Omental fat pad (tissue), 4 donors: ENCODE data around the gene TMEM79. TPM values are rescaled to one million over a fixed set of nuclear protein-coding genes. Genes with fewer than 3 reads are reported as not detected.

Experiments
- ATAC-seq: fragments of 150-250 bp; one replicate; pipeline ENCODE4 v1.9.1; 2016; ENCODE audit warnings: mild to moderate bottlenecking, moderate library complexity; ENCODE audit not compliant: low FRiP score
- DNase-seq: peaks from one replicate; pipeline ENCODE4 v3.0.0-alpha.2; 2019; ENCODE audit warnings: low spot score
- total RNA-seq, 4 donors: library from RNA; depleted of rRNA; stranded (reverse); fragments of >200 nt; gene quantifications; one replicate each; pipeline ENCODE4 v1.1.0, GENCODE V29; 2016
- TF ChIP-seq, protein P1 (sequence below), 3 donors: fragments of 450-650 bp; IDR thresholded peaks; one replicate each; pipeline ENCODE4 v1.5.1; 2016 to 2017; ENCODE audit warnings: antibody characterized with exemption in 3 of 3, mild to moderate bottlenecking in 3 of 3, moderate library complexity in 2 of 3

Gene TMEM79
- total RNA-seq, 4 donors from 2014 or later, result 1.3 to 4.3 (median 1.4) TPM

DNA sequence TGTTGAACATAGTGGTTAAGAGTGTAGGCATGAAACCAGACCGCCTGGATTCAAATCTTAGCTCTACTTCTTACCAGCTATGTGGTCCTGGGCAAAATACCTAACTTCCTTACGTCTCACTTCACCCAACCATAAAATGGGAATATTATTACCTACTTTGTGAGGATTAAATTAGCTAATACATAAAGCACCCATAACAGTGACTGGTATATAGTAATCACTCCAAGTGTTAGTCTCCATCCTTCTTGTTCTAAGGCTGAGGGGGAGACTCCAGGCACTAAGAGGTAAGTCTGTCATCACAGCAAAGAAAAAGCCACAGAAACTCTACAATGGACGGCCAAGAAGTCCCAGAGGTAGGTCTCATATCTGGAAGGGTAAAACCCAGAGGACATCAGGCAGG lies 4.3 kb upstream of the TMEM79 start:
- DNase-seq (no peak), ATAC-seq (no peak)
- TF ChIP-seq, protein P1, sequence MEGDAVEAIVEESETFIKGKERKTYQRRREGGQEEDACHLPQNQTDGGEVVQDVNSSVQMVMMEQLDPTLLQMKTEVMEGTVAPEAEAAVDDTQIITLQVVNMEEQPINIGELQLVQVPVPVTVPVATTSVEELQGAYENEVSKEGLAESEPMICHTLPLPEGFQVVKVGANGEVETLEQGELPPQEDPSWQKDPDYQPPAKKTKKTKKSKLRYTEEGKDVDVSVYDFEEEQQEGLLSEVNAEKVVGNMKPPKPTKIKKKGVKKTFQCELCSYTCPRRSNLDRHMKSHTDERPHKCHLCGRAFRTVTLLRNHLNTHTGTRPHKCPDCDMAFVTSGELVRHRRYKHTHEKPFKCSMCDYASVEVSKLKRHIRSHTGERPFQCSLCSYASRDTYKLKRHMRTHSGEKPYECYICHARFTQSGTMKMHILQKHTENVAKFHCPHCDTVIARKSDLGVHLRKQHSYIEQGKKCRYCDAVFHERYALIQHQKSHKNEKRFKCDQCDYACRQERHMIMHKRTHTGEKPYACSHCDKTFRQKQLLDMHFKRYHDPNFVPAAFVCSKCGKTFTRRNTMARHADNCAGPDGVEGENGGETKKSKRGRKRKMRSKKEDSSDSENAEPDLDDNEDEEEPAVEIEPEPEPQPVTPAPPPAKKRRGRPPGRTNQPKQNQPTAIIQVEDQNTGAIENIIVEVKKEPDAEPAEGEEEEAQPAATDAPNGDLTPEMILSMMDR (IDR thresholded peaks at IDR 0.05), result no peak

DNA sequence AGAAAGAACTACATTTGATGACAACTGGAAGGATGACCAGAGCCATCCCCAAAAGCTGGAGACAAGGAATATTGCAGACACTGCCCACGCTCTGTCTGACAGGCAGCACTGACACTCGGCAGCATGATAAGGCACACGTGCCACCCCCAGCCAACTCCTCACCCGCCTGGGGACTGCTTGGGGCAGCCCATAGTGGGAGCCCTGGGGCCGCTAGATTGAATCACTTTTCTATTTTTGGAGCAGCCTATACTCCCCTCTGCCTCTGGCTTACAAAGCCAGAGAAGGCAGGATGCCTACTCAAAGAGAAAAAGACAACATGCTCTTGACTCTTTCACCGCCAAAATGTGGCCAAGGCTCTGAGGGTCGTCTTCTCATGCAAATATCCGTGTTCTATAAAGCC lies 2.8 kb upstream of the TMEM79 start:
- TF ChIP-seq, protein P1 (IDR thresholded peaks at IDR 0.05), result no peak
- no peak for ATAC-seq

DNA sequence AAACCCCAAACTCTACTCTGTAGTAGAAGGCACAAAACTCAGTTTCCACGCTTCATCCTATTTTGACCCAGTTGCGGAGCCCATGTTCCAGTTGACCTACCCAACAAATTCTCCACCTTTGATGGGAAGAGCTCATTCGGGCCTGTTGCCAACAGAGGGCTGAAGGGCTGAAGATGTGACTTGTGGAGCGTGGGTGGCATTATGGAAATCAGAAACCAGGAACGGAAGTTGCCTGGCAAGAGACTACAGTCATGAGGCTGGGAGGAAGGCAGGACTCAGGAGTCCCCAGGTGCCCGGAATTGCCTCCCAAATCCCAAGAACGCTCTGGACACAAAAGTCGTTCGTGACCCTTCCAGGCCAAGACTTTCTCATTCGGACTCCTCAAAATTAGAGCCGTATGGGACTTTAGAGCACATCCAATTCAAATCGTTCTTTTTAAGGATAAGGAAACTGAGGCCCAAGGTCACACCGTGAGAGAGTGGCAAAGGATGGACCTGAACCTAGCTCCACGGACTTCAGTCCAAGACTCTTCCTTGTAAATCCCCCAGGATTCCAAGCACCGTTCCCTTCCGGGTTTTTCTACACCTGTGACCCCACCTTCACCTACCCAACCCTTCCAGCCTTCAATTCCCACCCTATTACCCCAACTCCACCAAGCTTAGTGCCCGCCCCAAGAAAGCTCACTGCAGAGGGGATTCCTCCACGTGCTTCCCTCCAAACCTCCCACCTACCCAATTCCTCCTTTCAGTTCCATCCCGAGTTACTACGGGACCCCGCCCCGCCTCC lies 2.2 kb upstream of the TMEM79 start:
- no peak for DNase-seq

More for the DNA sequence above, 2.8 kb upstream of the TMEM79 start:
- DNase-seq, result no peak

DNA sequence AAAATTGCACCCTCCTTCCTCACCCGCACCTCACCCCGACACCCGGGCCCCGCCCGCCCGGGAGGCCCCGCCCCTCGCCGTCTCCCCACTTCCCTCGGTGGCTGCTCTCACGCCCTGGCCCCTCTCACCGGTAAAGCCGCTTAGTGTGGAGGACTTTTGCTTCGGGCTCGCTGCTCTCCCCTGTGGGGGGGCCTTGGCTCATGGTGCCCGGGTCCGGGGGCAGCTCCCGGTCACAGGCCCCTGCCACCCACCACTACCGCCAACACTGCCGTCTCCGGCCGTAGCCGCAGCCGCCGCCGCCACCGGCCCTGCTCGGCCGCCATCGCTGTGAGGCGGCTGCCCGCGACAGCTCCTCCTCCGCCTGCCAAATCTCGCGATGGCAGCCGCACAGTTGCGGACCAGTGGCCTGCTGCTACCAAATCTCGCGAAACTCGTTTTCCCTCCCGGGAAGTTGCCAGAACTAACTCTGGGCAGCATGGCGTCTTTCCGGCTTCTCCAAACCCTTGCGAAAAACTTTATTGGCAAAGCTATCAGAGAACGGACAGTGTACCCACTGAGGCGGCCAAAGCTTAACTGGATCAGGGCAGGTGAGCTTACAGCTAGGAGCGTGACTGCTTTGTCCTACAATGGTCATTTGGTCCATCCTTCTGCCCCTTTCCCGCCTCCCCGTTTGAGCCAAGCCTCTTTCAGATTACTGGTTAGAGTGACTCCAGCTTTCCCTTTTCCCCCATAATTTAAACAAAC lies 1.5 kb upstream of the TMEM79 start, which contains the start of gene SMG5:
Gene SMG5 (minus strand): TSS at position 347 of the 744 bp plus-strand sequence. CDS start 145 bp downstream, at position 202.
- TF ChIP-seq, protein P1 (IDR thresholded peaks at IDR 0.05), result no peak

More for the DNA sequence above, 2.2 kb upstream of the TMEM79 start:
- ATAC-seq, result no peak
- TF ChIP-seq, protein P1 (IDR thresholded peaks at IDR 0.05), result no peak

DNA sequence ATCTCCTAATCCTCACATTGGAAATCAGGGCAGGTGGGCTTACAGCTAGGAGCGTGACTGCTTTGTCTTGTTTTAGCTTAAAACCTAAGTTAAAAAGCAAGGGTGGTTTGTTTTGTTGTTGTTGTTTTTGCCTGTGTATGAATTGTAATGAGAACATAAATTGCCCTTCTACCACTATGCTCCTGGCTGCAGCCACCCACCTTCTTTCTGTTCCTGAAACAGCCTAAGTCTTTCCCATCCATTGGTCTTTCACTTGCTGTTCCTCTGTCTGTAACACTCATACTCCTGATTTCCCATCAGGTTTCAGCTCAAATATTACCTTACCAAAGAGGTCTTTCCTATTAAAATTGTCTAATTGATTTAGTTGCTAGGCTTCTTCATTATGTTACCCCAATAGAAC lies 604 bp upstream of the TMEM79 start:
- DNase-seq (no peak), ATAC-seq (no peak)
- TF ChIP-seq, protein P1 (IDR thresholded peaks at IDR 0.05), result no peak

More for the DNA sequence above, 1.5 kb upstream of the TMEM79 start, which contains the start of gene SMG5:
- DNase-seq, result peak; percentile 86
- ATAC-seq, result peak; percentile 92

DNA sequence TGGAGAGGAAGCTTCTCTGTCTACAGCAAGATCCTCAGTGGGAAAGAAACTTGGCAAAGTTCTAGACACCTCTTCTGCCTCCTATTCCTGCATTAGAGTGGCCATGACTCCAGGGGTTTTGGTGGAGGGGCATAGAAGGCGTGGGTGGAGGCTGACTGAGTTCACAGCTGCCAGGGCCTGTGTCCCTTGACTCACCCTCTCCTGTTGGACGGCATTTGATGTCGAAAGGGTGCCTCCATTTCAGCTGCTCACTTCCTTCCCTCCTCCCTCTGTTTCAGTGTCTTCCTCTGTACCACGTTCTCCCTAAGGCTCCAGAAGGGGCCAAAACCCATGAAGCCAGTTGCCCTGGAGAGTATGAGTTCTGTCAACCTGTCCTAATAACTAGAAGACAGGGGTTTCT lies 632 bp downstream of the TMEM79 start:
- DNase-seq (no peak), ATAC-seq (no peak)
- TF ChIP-seq, protein P1 (IDR thresholded peaks at IDR 0.05), result no peak
